Coronary artery (tissue), 2 donors: Measurements from ENCODE around the gene DCUN1D3.

ENCODE experiments used
- DNase-seq: peaks from one replicate; pipeline ENCODE4 v3.0.0-alpha.2; 2017; ENCODE audit warnings: low spot score
- H3K27ac ChIP-seq, 2 donors: fragments of 200-600 bp; sonication (generic); one replicate each; pipeline ENCODE4 v1.5.1; 2016 to 2019
- H3K4me3 ChIP-seq: fragments of 200-600 bp; sonication (generic); 2 replicates; pipeline ENCODE4 v1.5.1; 2016; ENCODE audit warnings: mild to moderate bottlenecking, moderate library complexity
- CTCF ChIP-seq: fragments of 200-600 bp; sonication (generic); IDR thresholded peaks from one replicate; pipeline ENCODE4 v1.5.1; 2019; ENCODE audit warnings: antibody characterized with exemption

Gene DCUN1D3

GRCh38 chr16:20905576-20905975, 5.4 kb upstream of the DCUN1D3 start:
- Histone ChIP-seq H3K4me3 (peak overlapping the region; percentile 43), H3K27ac (peak overlapping the region; percentile 86 to 100)
- TF ChIP-seq CTCF: no peak
- DNase-seq: no peak

- no peak for TF ChIP-seq CTCF
- Histone ChIP-seq H3K27ac (peak overlapping the region; percentile 86 to 100), H3K4me3 (peak overlapping the region; percentile 27)
- no peak for DNase-seq
Measured at GRCh38 chr16:20904507-20905081, 4.4 kb upstream of the DCUN1D3 start.

- DNase-seq: no peak
- Histone ChIP-seq H3K27ac (peak overlapping the region; percentile 86 to 100), H3K4me3 (peak overlapping the region; percentile 27)
- TF ChIP-seq CTCF: no peak
Measured at GRCh38 chr16:20903899-20904506, 3.8 kb upstream of the DCUN1D3 start.

- Histone ChIP-seq H3K27ac (peak overlapping the region; percentile 86 to 100), H3K4me3 (peak overlapping the region; percentile 5)
- no peak for DNase-seq
- TF ChIP-seq CTCF: no peak
Measured at GRCh38 chr16:20903116-20903898, 3.1 kb upstream of the DCUN1D3 start.

- no peak for TF ChIP-seq CTCF
- Histone ChIP-seq H3K27ac (peak overlapping the region; percentile 86 to 100), H3K4me3 (peak overlapping the region; percentile 95)
- no peak for DNase-seq
Measured at GRCh38 chr16:20902426-20902825, 2.3 kb upstream of the DCUN1D3 start.

- peak overlapping the region; percentile 95 for H3K4me3 ChIP-seq
- TF ChIP-seq CTCF: no peak
- peak overlapping the region; percentile 86 to 100 for H3K27ac ChIP-seq
- peak; percentile 82 for DNase-seq
Measured at GRCh38 chr16:20901436-20902112, 1.4 kb upstream of the DCUN1D3 start.
